Measurements from ENCODE around the gene RELCH.

RELCH gene

DNA sequence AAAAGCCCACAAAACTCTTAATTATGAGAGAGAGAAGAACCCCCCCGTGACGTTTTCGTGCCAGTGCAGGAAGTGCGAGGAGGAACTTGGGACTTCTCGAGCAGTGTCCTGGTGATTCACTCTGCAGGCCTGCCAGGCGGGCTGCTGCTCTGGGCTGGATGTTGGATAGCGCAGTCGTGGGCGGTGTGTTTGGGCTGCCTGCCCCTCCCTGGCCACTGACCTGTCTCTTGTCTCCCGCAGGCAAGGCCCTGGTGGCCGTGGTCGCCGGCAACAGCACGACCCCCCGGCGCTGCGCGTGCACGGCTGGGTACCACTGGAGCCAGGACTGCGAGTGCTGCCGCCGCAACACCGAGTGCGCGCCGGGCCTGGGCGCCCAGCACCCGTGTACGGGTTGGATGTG lies 167.1 kb downstream of the RELCH start:
- no peak for DNase-seq
- in situ Hi-C loops (cut with HindIII; ENCODE audit: low pct_ligation_motif_present, low pct_unique_long_range_greater_than_20kb, low sequenced_read_pairs), result no loop called here

DNA sequence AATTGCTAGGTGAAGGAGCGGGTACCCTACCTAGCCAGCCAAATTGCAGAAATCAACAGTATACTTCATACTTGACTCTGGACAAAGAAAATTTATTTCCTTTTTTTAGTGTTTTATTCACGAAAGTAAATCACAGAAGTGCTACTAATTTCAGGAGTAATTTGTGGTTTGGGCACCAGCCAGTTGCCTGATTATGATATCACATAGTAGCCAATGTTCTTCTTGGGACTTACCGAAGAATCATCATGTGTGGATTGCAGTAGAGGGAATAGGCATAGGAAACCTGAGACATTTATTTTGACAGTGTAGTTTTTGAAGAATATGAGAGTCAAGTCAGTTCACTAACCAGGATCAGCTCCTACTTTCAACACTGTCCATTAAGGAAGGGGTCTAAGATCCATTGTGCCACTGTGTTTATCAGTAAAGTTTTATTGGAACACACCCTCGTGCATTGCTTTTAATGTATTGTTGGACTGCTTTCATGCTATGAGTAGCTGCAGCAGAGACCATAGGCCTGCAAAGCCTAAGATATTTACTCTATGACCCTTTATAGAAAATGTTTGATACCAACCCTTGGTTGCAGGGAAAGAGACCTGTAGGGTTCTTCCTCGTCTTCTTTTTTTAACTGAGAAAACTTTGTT lies 170.1 kb downstream of the RELCH start:
- in situ Hi-C loops (cut with HindIII; ENCODE audit: low pct_ligation_motif_present, low pct_unique_long_range_greater_than_20kb, low sequenced_read_pairs), result no loop called here
- no peak for DNase-seq
